GM12878 (cell line): ENCODE results near the gene LYZL1. TPM values are rescaled to one million over a fixed set of nuclear protein-coding genes. Genes with fewer than 3 reads are reported as not detected.

Source experiments
- ATAC-seq: fragments of 200-7000 bp; cut with Tn5 transposase; 3 replicates; pipeline ENCODE4 v1.9.1; 2020; ENCODE audit warnings: mild to moderate bottlenecking, moderate library complexity
- BruUV-seq: library from RNA; stranded (reverse); fragments of 400-500 nt; replicated peaks from 2 replicates; lab custom pipeline; 2021; lab: Mats Ljungman, UMichigan
- CTCF ChIA-PET: fragments of 300-600 bp; sonication (Branson Sonifier 250); formaldehyde crosslinking; extraction: SDS; loops from one replicate; lab custom pipeline; 2021; ENCODE audit warnings: inconsistent platforms; lab: Yijun Ruan, JAX
- POLR2A ChIA-PET: fragments of 350-600 bp; formaldehyde crosslinking; extraction: SDS; loops from one replicate; lab custom pipeline; 2021; ENCODE audit warnings: inconsistent platforms; lab: Charles Lee
- RAD21 ChIA-PET: fragments of 300-600 bp; sonication (Branson Sonifier 250); formaldehyde crosslinking; loops from one replicate; lab custom pipeline; 2023; ENCODE audit warnings: antibody characterized with exemption; ENCODE audit not compliant: unreplicated experiment; lab: Charles Lee
- SMC1A ChIA-PET: fragments of 300-600 bp; sonication (Branson Sonifier 250); formaldehyde crosslinking; loops from one replicate; lab custom pipeline; 2023; ENCODE audit not compliant: unreplicated experiment, uncharacterized antibody; lab: Charles Lee
- DNase-seq: peaks from one replicate; pipeline ENCODE4 v3.0.0-alpha.2; 2011; ENCODE audit warnings: low read depth, low spot score
- FAIRE-seq: peaks from 3 replicates; lab custom pipeline; 2011; peaks lifted over from hg19 to GRCh38; lab: Jason Lieb, UNC
- H2AFZ ChIP-seq: 2 replicates; pipeline ENCODE4 v1.6.0; 2011; ENCODE audit warnings: low read depth, low read length, control low read depth; ENCODE audit not compliant: control insufficient read depth
- H3K27ac ChIP-seq: 2 replicates; pipeline ENCODE4 v1.5.1; 2011; ENCODE audit warnings: control low read depth; ENCODE audit not compliant: control insufficient read depth, insufficient read depth
- H3K27me3 ChIP-seq, 2 experiments: replicated peaks in 1 of 2; 2 replicates each; pipeline versions ENCODE4 v1.6.0 to v1.6.1; 2011; ENCODE audit warnings: low read length in 1 of 2; ENCODE audit not compliant: control insufficient read depth in 2 of 2, insufficient read depth in 2 of 2
- H3K36me3 ChIP-seq, 2 experiments: 2 replicates each; pipeline ENCODE4 v1.5.1; 2011; ENCODE audit warnings: low read length in 1 of 2; ENCODE audit not compliant: control insufficient read depth in 2 of 2, insufficient read depth in 2 of 2
- H3K4me1 ChIP-seq: 2 replicates; pipeline ENCODE4 v1.6.1; 2011; ENCODE audit warnings: mild to moderate bottlenecking, low read length, moderate library complexity, mixed read lengths; ENCODE audit not compliant: control insufficient read depth, insufficient read depth
- H3K4me2 ChIP-seq: 2 replicates; pipeline ENCODE4 v1.6.0; 2011; ENCODE audit warnings: control low read depth; ENCODE audit not compliant: control insufficient read depth, insufficient read depth
- H3K4me3 ChIP-seq: fragments of 200-600 bp; sonication (generic); 2 replicates; pipeline ENCODE4 v1.5.1; 2016
- H3K79me2 ChIP-seq: 2 replicates; pipeline ENCODE4 v1.6.0; 2011; ENCODE audit warnings: low read length; ENCODE audit not compliant: control insufficient read depth, insufficient read depth
- H3K9ac ChIP-seq: 2 replicates; pipeline ENCODE4 v1.8.0; 2011; ENCODE audit warnings: low read length, control low read depth, mixed read lengths; ENCODE audit not compliant: control insufficient read depth, insufficient read depth
- H3K9me3 ChIP-seq: replicated peaks from 3 replicates; pipeline ENCODE4 v1.5.1; 2011; ENCODE audit warnings: mild to moderate bottlenecking, low read length; ENCODE audit not compliant: control insufficient read depth, insufficient read depth
- H4K20me1 ChIP-seq: 2 replicates; pipeline ENCODE4 v1.6.0; 2011; ENCODE audit not compliant: control insufficient read depth, insufficient read depth
- BMI1 ChIP-seq: fragments of 450-650 bp; IDR thresholded peaks from 2 replicates; pipeline ENCODE4 v1.6.1; 2016; ENCODE audit warnings: mild to moderate bottlenecking, moderate library complexity, borderline replicate concordance
- CHD2 ChIP-seq: IDR thresholded peaks from 2 replicates; pipeline ENCODE4 v1.6.1; 2011; ENCODE audit warnings: low read depth, low read length, improper control_type of control experiment, borderline replicate concordance
- NFIC ChIP-seq: IDR thresholded peaks from 2 replicates; pipeline ENCODE4 v1.6.1; 2012; ENCODE audit warnings: low read depth, mild to moderate bottlenecking, inconsistent platforms, low read length, moderate library complexity
- NR2C2 ChIP-seq: IDR thresholded peaks from 2 replicates; pipeline ENCODE4 v1.6.1; 2011; ENCODE audit warnings: borderline replicate concordance, low read depth; ENCODE audit not compliant: control insufficient read depth, insufficient read length
- SPI1 ChIP-seq: IDR thresholded peaks from 2 replicates; pipeline ENCODE4 v1.6.1; 2011; ENCODE audit warnings: low read depth, mild to moderate bottlenecking, low read length, moderate library complexity, borderline replicate concordance; ENCODE audit not compliant: insufficient read depth
- TARDBP ChIP-seq: IDR thresholded peaks from 2 replicates; pipeline ENCODE4 v1.6.1; 2016; ENCODE audit warnings: borderline replicate concordance
- ZNF207 ChIP-seq: fragments of 450-650 bp; IDR thresholded peaks from 2 replicates; pipeline ENCODE4 v1.6.1; 2014; ENCODE audit warnings: antibody characterized with exemption, mild to moderate bottlenecking, borderline replicate concordance
- WGBS: methylation state at CpG from one replicate; pipeline ENCODE4 v1.1.6; 2016; ENCODE audit warnings: low lambda C conversion rate; ENCODE audit not compliant: insufficient replicate concordance, insufficient coverage; ENCODE audit errors: missing lambda C conversion rate; 5-methylcytosine and 5-hydroxymethylcytosine counted together
- in situ Hi-C: fragments of 300-500 bp; cut with MboI; formaldehyde crosslinking; loops from 9 replicates; pipeline ENCODE4 v1.14.3; 2018; ENCODE audit warnings: mixed read lengths
- intact Hi-C: fragments of 100-400 bp; cut with micrococcal nuclease; formaldehyde crosslinking; loops from one replicate; pipeline ENCODE4 v1.14.2; 2022; ENCODE audit not compliant: unreplicated experiment
- polyA plus RNA-seq, 11 experiments: library from polyadenylated mRNA; depleted of rRNA in 4 of 11; unstranded in 6 of 11; stranded (reverse) in 5 of 11; fragments of >200 nt; fragmentation: Nextera tagmentation in 4 of 11; fragmentation: Illumina TruSeq in 1 of 11; extraction: Ambion mirVana in 4 of 11; extraction: Trizol in 1 of 11; gene quantifications; 1 replicate in 1 of 11; 2 replicates in 10 of 11; pipeline versions ENCODE4 v1.2.1 to v1.2.3, GENCODE V29; 2011 to 2016; ENCODE audit warnings: inconsistent platforms in 2 of 11, missing spikeins in 2 of 11, low read depth in 1 of 11
- total RNA-seq, 4 experiments: library from RNA; depleted of rRNA in 3 of 4; stranded (reverse); fragments of >200 nt in 3 of 4; fragmentation: Illumina TruSeq in 1 of 4; extraction: Trizol in 1 of 4; gene quantifications; 2 replicates each; pipeline versions ENCODE4 v1.2.1 to v1.2.3, GENCODE V29; 2013 to 2021
- TF ChIP-seq, protein P1 (sequence below): fragments of 450-650 bp; IDR thresholded peaks from 2 replicates; pipeline ENCODE4 v1.6.1; 2017; ENCODE audit warnings: borderline replicate concordance

The LYZL1 gene
- total and polyA plus RNA-seq, 10 of the 15 experiments (the other 5 are each of a cell fraction or from before 2014, with no cell fraction given), result not detected

DNA sequence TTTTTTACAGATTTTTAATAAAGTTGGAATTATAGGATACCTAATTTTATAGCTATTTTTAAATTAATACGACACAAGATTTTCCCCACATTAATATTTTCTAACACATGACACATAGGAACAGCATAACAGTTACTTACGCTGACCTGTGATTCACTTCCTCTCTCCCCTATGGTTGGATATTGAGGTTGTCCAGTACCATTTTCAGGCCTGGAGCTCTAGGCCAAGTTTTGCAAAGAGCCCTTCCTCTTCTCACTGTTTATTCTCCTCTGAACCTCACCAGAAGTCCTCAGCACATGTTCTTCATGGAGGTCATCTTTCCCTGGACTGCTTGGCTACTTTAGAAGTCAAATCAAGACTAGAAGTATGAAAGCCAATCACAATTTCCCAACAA, 28.2 kb downstream of the LYZL1 start:
- H3K4me2 ChIP-seq, result no peak overlapping the region
- no peaks in the 10 kb centered on the region for H3K79me2 ChIP-seq
- H2AFZ ChIP-seq, result no peak overlapping the region
- no peak overlapping the region for H3K27ac ChIP-seq
- POLR2A ChIA-PET, result no interaction called here
- BruUV-seq, result no TSS peak
- DNase-seq (no peak), ATAC-seq (no peak), FAIRE-seq (no peak)
- intact Hi-C loops (no loop called here), in situ Hi-C loops (no loop called here)
- H3K9me3 ChIP-seq, result no peaks in the 10 kb centered on the region; the same call in 2 of the 3 replicates
- H3K27me3 ChIP-seq, result peaks cover 0 to 2% of the 10 kb centered on the region in 2 experiments; a peak in 2 of 4 replicates
- TF ChIP-seq CHD2, result no peak
- TF ChIP-seq ZNF207, result no peak
- no peak for TF ChIP-seq NR2C2
- TF ChIP-seq NFIC, result no peak
- TF ChIP-seq BMI1, result no peak
- no peaks in the 10 kb centered on the region for H3K4me1 ChIP-seq
- SMC1A ChIA-PET, result no interaction called here
- no peak overlapping the region for H3K9ac ChIP-seq
- CTCF ChIA-PET, result no interaction called here
- no peaks in the 10 kb centered on the region for H4K20me1 ChIP-seq
- H3K36me3 ChIP-seq, result no peaks in the 10 kb centered on the region
- WGBS, result 71% methylated on average over 2 of the region's 2 CpGs
- RAD21 ChIA-PET, result no interaction called here
- H3K4me3 ChIP-seq, result no peak overlapping the region

DNA sequence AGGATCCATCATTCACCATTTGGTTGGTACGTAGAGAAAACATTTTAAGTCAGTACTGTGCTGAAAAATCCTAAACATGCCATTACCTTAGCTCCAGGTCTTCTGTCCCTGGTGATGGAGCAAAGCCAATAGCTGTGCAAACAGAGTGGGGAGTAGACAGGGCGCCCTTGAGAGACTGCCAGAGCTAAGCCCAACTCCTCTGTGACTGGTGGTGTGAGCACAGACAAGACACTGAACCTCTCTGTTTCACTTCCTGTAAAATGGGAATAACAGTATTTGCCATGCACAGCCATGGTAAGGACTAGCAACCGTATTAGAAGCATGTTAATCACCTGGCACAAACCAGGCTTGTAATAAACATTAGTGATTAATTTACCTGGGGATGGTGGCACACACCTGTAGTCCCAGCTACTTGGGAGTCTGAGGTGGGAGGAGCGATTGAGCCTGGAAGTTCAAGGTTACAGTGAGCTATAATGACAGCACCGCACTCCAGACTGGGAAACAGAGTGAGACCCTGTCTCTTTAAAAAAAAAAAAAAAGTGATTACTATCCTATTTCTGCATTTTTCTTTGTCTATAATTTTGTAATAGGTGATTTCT, 28.7 kb downstream of the LYZL1 start:
- ChIA-PET RAD21 (no interaction called here), SMC1A (no interaction called here)
- H2AFZ ChIP-seq, result no peak overlapping the region

More for the DNA sequence above, 28.7 kb downstream of the LYZL1 start:
- no peak for ATAC-seq
- no peaks in the 10 kb centered on the region for H4K20me1 ChIP-seq
- no peaks in the 10 kb centered on the region for H3K79me2 ChIP-seq
- H3K4me1 ChIP-seq, result no peaks in the 10 kb centered on the region
- no peak overlapping the region for H3K27ac ChIP-seq
- no peaks in the 10 kb centered on the region for H3K36me3 ChIP-seq
- ChIA-PET POLR2A (no interaction called here), CTCF (no interaction called here)
- H3K9ac ChIP-seq, result no peak overlapping the region
- no peak overlapping the region for H3K4me2 ChIP-seq
- peaks cover 0 to 2% of the 10 kb centered on the region in 2 experiments; a peak in 2 of 4 replicates for H3K27me3 ChIP-seq
- no peak for FAIRE-seq
- in situ Hi-C loops (no loop called here), intact Hi-C loops (no loop called here)
- BruUV-seq, result no TSS peak
- no peaks in the 10 kb centered on the region; the same call in 2 of the 3 replicates for H3K9me3 ChIP-seq
- no peak overlapping the region for H3K4me3 ChIP-seq
- WGBS, result 43% methylated on average over 5 of the region's 5 CpGs
- no peak for DNase-seq
- TF ChIP-seq TARDBP (no peak), SPI1 (0 out of 2 replicates have a peak, but pooled peaks have one; percentile 23)
- TF ChIP-seq, protein P1, sequence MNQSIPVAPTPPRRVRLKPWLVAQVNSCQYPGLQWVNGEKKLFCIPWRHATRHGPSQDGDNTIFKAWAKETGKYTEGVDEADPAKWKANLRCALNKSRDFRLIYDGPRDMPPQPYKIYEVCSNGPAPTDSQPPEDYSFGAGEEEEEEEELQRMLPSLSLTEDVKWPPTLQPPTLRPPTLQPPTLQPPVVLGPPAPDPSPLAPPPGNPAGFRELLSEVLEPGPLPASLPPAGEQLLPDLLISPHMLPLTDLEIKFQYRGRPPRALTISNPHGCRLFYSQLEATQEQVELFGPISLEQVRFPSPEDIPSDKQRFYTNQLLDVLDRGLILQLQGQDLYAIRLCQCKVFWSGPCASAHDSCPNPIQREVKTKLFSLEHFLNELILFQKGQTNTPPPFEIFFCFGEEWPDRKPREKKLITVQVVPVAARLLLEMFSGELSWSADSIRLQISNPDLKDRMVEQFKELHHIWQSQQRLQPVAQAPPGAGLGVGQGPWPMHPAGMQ, result no peak
